BJ (cell line): ENCODE data around the gene SPAG5. TPM values are rescaled to one million over a fixed set of nuclear protein-coding genes. Genes with fewer than 3 reads are reported as not detected.

Experiments used
- CTCF ChIA-PET: fragments of 350-600 bp; formaldehyde crosslinking; extraction: SDS; loops from one replicate; lab custom pipeline; 2021; ENCODE audit warnings: antibody characterized with exemption, inconsistent platforms; lab: Yijun Ruan, JAX
- POLR2A ChIA-PET: fragments of 300-600 bp; sonication (Branson Sonifier 250); formaldehyde crosslinking; extraction: SDS; loops from one replicate; lab custom pipeline; 2021; ENCODE audit warnings: antibody characterized with exemption; lab: Charles Lee
- DNase-seq: peaks from one replicate; pipeline ENCODE4 v3.0.0-alpha.2; 2011; ENCODE audit warnings: low read depth
- H3K27me3 ChIP-seq: 2 replicates; pipeline ENCODE4 v1.6.0; 2011; ENCODE audit warnings: low read length; ENCODE audit not compliant: control insufficient read depth, insufficient read depth
- H3K36me3 ChIP-seq: 2 replicates; pipeline ENCODE4 v1.5.1; 2011; ENCODE audit warnings: low read length; ENCODE audit not compliant: control insufficient read depth, insufficient read depth
- H3K4me3 ChIP-seq: 2 replicates; pipeline ENCODE4 v1.5.1; 2011; ENCODE audit warnings: low read depth, mild to moderate bottlenecking, control low read depth, low read length
- CTCF ChIP-seq: IDR thresholded peaks from 2 replicates; pipeline ENCODE4 v1.5.1; 2011; ENCODE audit warnings: low read depth, mild to moderate bottlenecking, control low read depth, inconsistent platforms, low read length, moderate library complexity; ENCODE audit not compliant: insufficient read depth
- polyA plus RNA-seq: library from polyadenylated mRNA; depleted of rRNA; stranded (reverse); fragments of >200 nt; gene quantifications from 2 replicates; pipeline ENCODE4 v1.2.3, GENCODE V29; 2011

Gene SPAG5
- polyA plus RNA-seq, 1 experiment: 41.3 TPM

GRCh38 chr17:28580959-28581358, 17.9 kb downstream of the SPAG5 start:
- no peak for DNase-seq
- no peak overlapping the region for H3K4me3 ChIP-seq
- ChIA-PET CTCF (no interaction called here), POLR2A (no interaction called here)
- H3K27me3 ChIP-seq: no peaks in the 10 kb centered on the region
- no peak for TF ChIP-seq CTCF
- H3K36me3 ChIP-seq: peaks cover 13% of the 10 kb centered on the region

GRCh38 chr17:28579526-28579925, 19.3 kb downstream of the SPAG5 start:
- POLR2A ChIA-PET: no interaction called here
- Histone ChIP-seq H3K36me3 (peaks cover 11% of the 10 kb centered on the region), H3K4me3 (no peak overlapping the region), H3K27me3 (no peaks in the 10 kb centered on the region)
- CTCF ChIA-PET: interaction anchor here (0.9 kb wide), 1 partner anchor 32 kb away, joined by 3 read pairs; no protein-coding TSS in a partner anchor
- no peak for TF ChIP-seq CTCF
- no peak for DNase-seq

- DNase-seq: no peak
- TF ChIP-seq CTCF: no peak
- ChIA-PET POLR2A (no interaction called here), CTCF (interaction anchor here (0.9 to 1.3 kb wide), 2 partner anchors 18 to 31 kb away, joined by 3 to 7 read pairs; no protein-coding TSS in a partner anchor)
- Histone ChIP-seq H3K4me3 (no peak overlapping the region), H3K27me3 (no peaks in the 10 kb centered on the region), H3K36me3 (peaks cover 14% of the 10 kb centered on the region)
These were observed 20.3 kb downstream of the SPAG5 start for GRCh38 chr17:28578246-28579195.

- ChIA-PET POLR2A (no interaction called here), CTCF (interaction anchor here (0.7 to 1.9 kb wide), 5 partner anchors 11 to 35 kb away, joined by 3 to 7 read pairs (median 5); no protein-coding TSS in a partner anchor)
- peaks cover 14% of the 10 kb centered on the region for H3K36me3 ChIP-seq
These were observed 21.4 kb downstream of the SPAG5 start for GRCh38 chr17:28577466-28577824.

More at GRCh38 chr17:28577466-28577824, 21.4 kb downstream of the SPAG5 start:
- DNase-seq: no peak
- no peak for TF ChIP-seq CTCF
- Histone ChIP-seq H3K27me3 (no peaks in the 10 kb centered on the region), H3K4me3 (no peak overlapping the region)
